K562 (cell line): ENCODE data around the gene ANKMY1. TPM values are rescaled to one million over a fixed set of nuclear protein-coding genes. Genes with fewer than 3 reads are reported as not detected.

Experiments
- HMGXB4 ChIP-seq: sonication (generic); formaldehyde crosslinking; IDR thresholded peaks from 2 replicates; pipeline ENCODE4 v1.8.1; 2023; ENCODE audit warnings: mild to moderate bottlenecking, missing genetic modification reagents
- SIRT6 ChIP-seq: IDR thresholded peaks from one replicate; pipeline ENCODE4 v1.6.1; 2012; ENCODE audit warnings: low read depth, mild to moderate bottlenecking, control low read depth, inconsistent platforms, low read length, moderate library complexity
- TCF7L2 ChIP-seq: fragments of 150-350 bp; IDR thresholded peaks from 2 replicates; pipeline ENCODE4 v1.6.1; 2016; ENCODE audit warnings: low read depth, mild to moderate bottlenecking, low read length, moderate library complexity
- polyA plus RNA-seq, 8 experiments: library from polyadenylated mRNA; depleted of rRNA in 4 of 8; stranded (reverse) in 5 of 8; unstranded in 3 of 8; fragments of >200 nt; fragmentation: Nextera tagmentation in 2 of 8; fragmentation: Illumina TruSeq in 1 of 8; extraction: Ambion mirVana in 2 of 8; extraction: Trizol in 1 of 8; gene quantifications; 2 replicates each; pipeline versions ENCODE4 v1.2.1 to v1.2.3, GENCODE V29; 2011 to 2014; ENCODE audit warnings: inconsistent platforms in 1 of 8, missing spikeins in 1 of 8
- total RNA-seq, 7 experiments: library from RNA; depleted of rRNA in 6 of 7; stranded (reverse); fragments of >200 nt in 6 of 7; fragmentation: Illumina TruSeq in 2 of 7; extraction: Trizol in 2 of 7; gene quantifications; 2 replicates each; pipeline versions ENCODE4 v1.2.1 to v1.2.3, GENCODE V29; 2011 to 2021; ENCODE audit warnings: low replicate concordance in 1 of 7
- TF ChIP-seq, protein P1 (sequence below), 2 experiments: IDR thresholded peaks in 1 of 2; conservative IDR thresholded peaks in 1 of 2; 2 replicates each; pipeline ENCODE4 v1.6.1; 2016; ENCODE audit warnings: low read depth in 2 of 2, mild to moderate bottlenecking in 1 of 2, missing compliant biosample characterization in 1 of 2, missing genetic modification characterization in 1 of 2, moderate library complexity in 1 of 2
- TF ChIP-seq, protein P2 (sequence below): fragments of 450-650 bp; IDR thresholded peaks from 2 replicates; pipeline ENCODE4 v1.6.1; 2018; ENCODE audit warnings: mild to moderate bottlenecking, low read depth; ENCODE audit not compliant: partially characterized antibody
- TF ChIP-seq, protein P3 (sequence below): fragments of 250-450 bp; sonication (Bioruptor Pico); IDR thresholded peaks from 2 replicates; pipeline ENCODE4 v1.9.0; 2021; ENCODE audit warnings: mild to moderate bottlenecking

Gene ANKMY1
- total and polyA plus RNA-seq, 9 of the 15 experiments (the other 6 are each of a cell fraction or from before 2014, with no cell fraction given), result 0.75 to 15.1 (median 11.7) TPM

GRCh38 chr2:240560480-240561324, 2.9 kb upstream of the ANKMY1 start (continued):
- TF ChIP-seq, protein P1, sequence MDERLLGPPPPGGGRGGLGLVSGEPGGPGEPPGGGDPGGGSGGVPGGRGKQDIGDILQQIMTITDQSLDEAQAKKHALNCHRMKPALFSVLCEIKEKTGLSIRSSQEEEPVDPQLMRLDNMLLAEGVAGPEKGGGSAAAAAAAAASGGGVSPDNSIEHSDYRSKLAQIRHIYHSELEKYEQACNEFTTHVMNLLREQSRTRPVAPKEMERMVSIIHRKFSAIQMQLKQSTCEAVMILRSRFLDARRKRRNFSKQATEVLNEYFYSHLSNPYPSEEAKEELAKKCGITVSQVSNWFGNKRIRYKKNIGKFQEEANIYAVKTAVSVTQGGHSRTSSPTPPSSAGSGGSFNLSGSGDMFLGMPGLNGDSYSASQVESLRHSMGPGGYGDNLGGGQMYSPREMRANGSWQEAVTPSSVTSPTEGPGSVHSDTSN (CRISPR knock-in tag; IDR thresholded peaks at IDR 0.05; ENCODE audit: low read depth), result no peak
- TF ChIP-seq, protein P1 (tag; conservative IDR thresholded peaks at IDR 0.05; ENCODE audit: low read depth), result no peak
- TF ChIP-seq, protein P2, sequence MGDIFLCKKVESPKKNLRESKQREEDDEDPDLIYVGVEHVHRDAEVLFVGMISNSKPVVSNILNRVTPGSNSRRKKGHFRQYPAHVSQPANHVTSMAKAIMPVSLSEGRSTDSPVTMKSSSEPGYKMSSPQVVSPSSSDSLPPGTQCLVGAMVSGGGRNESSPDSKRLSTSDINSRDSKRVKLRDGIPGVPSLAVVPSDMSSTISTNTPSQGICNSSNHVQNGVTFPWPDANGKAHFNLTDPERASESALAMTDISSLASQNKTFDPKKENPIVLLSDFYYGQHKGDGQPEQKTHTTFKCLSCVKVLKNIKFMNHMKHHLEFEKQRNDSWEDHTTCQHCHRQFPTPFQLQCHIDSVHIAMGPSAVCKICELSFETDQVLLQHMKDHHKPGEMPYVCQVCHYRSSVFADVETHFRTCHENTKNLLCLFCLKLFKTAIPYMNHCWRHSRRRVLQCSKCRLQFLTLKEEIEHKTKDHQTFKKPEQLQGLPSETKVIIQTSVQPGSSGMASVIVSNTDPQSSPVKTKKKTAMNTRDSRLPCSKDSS, result no peak
- TF ChIP-seq SIRT6, result no peak
- TF ChIP-seq, protein P3, sequence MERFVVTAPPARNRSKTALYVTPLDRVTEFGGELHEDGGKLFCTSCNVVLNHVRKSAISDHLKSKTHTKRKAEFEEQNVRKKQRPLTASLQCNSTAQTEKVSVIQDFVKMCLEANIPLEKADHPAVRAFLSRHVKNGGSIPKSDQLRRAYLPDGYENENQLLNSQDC (CRISPR knock-in tag), result no peak
- no peak for TF ChIP-seq TCF7L2
- TF ChIP-seq HMGXB4 (CRISPR knock-in tag), result no peak
